HuH-7 (cell line): Measurements from ENCODE around the gene CPNE5.

ENCODE experiments used
- DNase-seq: peaks from one replicate; pipeline ENCODE4 v3.0.0; 2011; ENCODE audit warnings: low spot score

The CPNE5 gene

GRCh38 chr6:36743538-36744303, 95.5 kb downstream of the CPNE5 start:
- DNase-seq, result no peak

GRCh38 chr6:36743032-36743431, 96.2 kb downstream of the CPNE5 start:
- peak; percentile 61 for DNase-seq

- DNase-seq, result no peak
Observed at GRCh38 chr6:36742146-36742545, 97.1 kb downstream of the CPNE5 start.

- no peak for DNase-seq
Observed at GRCh38 chr6:36740818-36741179, 98.4 kb downstream of the CPNE5 start.

GRCh38 chr6:36739947-36740817, 99.1 kb downstream of the CPNE5 start:
- DNase-seq, result no peak

GRCh38 chr6:36738108-36738507, 101.1 kb downstream of the CPNE5 start:
- no peak for DNase-seq

GRCh38 chr6:36737043-36737785, 102.0 kb downstream of the CPNE5 start:
- DNase-seq, result no peak

GRCh38 chr6:36735110-36736071, 103.9 kb downstream of the CPNE5 start:
- no peak for DNase-seq

GRCh38 chr6:36734486-36735060, 104.7 kb downstream of the CPNE5 start:
- DNase-seq, result no peak

GRCh38 chr6:36733300-36733699, 105.9 kb downstream of the CPNE5 start:
- DNase-seq, result no peak

GRCh38 chr6:36731622-36732310, 107.5 kb downstream of the CPNE5 start:
- no peak for DNase-seq

GRCh38 chr6:36730424-36731380, 108.5 kb downstream of the CPNE5 start:
- no peak for DNase-seq

GRCh38 chr6:36729161-36729524, 110.1 kb downstream of the CPNE5 start:
- DNase-seq, result no peak

- DNase-seq, result no peak
Observed at GRCh38 chr6:36728289-36729160, 110.7 kb downstream of the CPNE5 start.

- DNase-seq, result no peak
Observed at GRCh38 chr6:36727505-36728021, 111.7 kb downstream of the CPNE5 start.

- no peak for DNase-seq
Observed at GRCh38 chr6:36725581-36725980, 113.7 kb downstream of the CPNE5 start.

- DNase-seq, result peak; percentile 92
Observed at GRCh38 chr6:36724514-36725390, 114.5 kb downstream of the CPNE5 start.
